ENCODE results near the gene GTPBP3. TPM values are rescaled to one million over a fixed set of nuclear protein-coding genes. Genes with fewer than 3 reads are reported as not detected.
"Not testable (repeated sequence)": the region's sequence is repeated elsewhere in the genome, so short reads cannot be mapped to it uniquely, and the experiment has no call there.

Gene GTPBP3, protein sequence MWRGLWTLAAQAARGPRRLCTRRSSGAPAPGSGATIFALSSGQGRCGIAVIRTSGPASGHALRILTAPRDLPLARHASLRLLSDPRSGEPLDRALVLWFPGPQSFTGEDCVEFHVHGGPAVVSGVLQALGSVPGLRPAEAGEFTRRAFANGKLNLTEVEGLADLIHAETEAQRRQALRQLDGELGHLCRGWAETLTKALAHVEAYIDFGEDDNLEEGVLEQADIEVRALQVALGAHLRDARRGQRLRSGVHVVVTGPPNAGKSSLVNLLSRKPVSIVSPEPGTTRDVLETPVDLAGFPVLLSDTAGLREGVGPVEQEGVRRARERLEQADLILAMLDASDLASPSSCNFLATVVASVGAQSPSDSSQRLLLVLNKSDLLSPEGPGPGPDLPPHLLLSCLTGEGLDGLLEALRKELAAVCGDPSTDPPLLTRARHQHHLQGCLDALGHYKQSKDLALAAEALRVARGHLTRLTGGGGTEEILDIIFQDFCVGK
- total RNA-seq (2014; rRNA removed) = 17.9 and 21.2 TPM in 2 replicates
- polyA plus RNA-seq (2012) = 5.8 TPM

DNA sequence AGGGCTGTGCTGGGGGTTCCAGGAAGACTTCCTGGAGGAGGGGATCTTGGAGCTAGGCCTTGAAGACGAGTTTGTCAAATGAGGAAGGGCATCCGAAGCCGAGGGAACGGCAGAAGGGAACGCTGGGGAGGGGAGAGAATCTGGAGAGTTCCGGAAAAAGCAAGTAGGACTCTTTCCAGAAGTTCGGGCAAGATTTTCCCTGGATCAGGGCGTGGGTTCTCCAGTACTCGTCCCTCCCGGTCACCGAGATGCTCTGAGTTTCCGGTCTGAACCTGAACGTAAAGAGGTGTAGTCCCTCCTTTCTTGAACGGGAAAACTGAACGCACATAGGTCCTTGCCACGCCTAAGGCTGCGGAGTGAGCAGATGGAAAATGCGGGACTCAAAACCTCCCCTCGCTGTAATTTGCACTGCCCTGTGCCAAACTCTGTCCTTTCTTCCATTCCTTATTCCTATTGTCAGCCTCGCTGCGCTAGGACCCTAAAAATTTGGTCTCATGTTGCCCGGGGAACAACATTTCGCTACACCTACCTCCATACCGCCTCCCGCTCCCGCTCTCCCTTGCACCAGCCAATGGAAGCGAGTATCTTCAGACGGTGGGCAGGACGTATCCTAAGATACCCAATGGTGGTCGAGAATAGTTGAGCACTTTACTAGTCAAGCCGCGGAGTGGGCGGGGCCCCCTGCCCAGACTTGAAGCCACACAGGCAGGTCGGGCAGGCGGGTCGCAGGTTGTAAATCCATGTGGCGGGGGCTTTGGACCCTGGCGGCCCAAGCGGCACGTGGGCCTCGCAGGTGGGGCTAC is at the start of gene GTPBP3:
Gene GTPBP3, plus strand, starts transcription at position 682 of the 803 bp plus-strand sequence. Its CDS starts 59 bp downstream, at position 741.
- peak; percentile 98 for DNase-seq (ENCODE audit: low read depth)

- DNase-seq (ENCODE audit: low read depth) = peak; percentile 35
Measured at GRCh38 chr19:17289489-17289888, 47.9 kb upstream of the GTPBP3 start.

DNA sequence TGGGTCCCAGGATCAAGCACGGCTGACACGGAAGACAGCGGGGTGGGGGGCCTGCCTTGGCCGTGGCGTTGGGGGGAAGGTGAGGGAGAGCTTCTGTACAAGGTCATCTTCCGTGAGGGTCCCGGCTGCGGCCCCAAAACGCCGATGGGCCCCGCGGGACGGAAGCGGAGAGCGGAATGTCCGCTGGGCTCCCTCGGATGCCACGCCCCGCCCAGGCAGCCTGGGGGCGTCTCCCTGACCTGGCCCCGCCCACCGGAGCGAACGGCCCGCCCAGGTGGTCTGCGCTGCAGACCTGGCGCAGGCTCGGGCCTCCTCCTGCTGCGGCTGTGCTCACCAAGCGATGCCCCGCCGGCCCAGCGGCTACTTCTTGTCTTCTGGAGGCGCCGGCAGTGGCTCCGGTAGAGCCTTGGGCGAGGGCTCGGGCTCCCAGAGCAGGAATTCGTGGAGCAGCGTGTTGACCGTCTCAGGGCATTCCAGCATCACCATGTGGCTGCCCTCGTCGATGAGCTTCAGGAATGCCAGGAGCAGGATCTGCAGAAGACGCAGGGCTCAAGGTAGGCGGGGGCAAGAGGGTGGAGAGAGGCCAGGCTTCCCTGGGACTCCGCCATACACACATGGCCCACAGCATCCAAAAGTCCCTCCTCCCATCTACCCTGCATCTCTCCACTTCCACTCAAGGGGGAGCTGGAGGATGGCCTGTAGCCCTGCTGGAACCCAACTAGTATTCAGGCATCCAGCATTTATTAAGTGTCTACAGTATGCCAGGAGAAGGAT is 44.9 kb upstream of the GTPBP3 start:
- peak; percentile 31 for DNase-seq (ENCODE audit: low read depth)

DNA sequence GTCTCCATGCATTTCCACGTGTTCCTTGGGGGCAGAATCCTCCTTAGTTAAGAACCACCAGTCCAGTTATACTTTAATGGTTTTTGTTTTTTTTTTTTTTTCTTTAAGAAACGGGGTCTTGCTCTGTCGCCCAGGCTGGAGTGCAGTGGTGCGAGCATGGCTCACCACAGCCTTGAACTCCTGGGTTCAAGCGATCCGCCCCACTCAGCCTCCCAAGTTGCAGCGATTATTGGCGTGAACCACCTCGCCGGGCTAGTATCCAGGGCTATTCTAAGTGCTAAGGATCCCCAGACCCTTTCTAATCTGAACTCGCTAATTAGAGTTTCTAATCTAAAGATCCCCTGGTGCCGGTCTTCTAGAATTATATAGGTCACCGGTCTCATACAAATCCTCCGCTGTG is 43.7 kb upstream of the GTPBP3 start:
- DNase-seq (ENCODE audit: low read depth) = no peak

GRCh38 chr19:17294051-17294891 is 43.1 kb upstream of the GTPBP3 start:
- DNase-seq (ENCODE audit: low read depth) = no peak

- not testable (repeated sequence) for DNase-seq (ENCODE audit: low read depth)
Measured at GRCh38 chr19:17295551-17295950, 41.8 kb upstream of the GTPBP3 start.

- DNase-seq (ENCODE audit: low read depth) = peak; percentile 75
Measured at GRCh38 chr19:17296273-17296672, 41.1 kb upstream of the GTPBP3 start.

GRCh38 chr19:17296976-17297375 is 40.4 kb upstream of the GTPBP3 start:
- no peak for DNase-seq (ENCODE audit: low read depth)

DNA sequence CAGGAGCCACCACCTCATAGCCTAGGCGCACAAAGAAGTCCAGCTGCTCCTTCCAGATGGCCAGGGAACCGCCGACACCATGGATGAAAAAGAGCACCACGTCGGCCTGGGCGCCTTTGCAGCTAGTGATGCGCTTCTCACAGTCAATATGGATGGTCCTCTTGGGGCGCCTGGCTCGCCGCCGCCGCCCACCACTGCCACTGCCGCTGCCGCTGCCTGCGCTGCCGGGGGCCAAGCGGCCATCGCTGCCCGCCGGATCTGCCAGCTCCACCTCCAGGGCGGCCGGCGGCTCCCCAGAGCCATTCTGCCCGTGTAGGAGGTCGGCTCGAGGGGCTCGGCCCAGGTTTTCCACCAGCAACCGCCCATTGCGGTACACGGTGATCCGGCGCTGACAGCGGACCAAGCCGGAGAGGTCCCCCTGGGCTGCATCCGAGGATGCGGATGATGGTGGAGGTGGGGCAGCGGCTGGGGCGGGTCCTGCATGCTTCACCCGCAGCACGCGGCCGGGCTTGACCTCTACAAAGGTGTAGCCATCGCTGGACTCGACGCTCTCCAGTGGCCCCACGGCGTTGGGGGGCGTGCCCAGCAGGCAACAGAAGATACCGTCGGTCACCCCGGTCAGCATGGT is 36.2 kb upstream of the GTPBP3 start:
- DNase-seq (ENCODE audit: low read depth) = no peak

GRCh38 chr19:17302391-17303166 is 34.8 kb upstream of the GTPBP3 start:
- no peak for DNase-seq (ENCODE audit: low read depth)

- peak; percentile 94 for DNase-seq (ENCODE audit: low read depth)
Measured at GRCh38 chr19:17303167-17303939, 34.0 kb upstream of the GTPBP3 start, which contains the start of gene ABHD8. Gene ABHD8, minus strand, starts transcription at chr19:17303425. Its CDS starts 1,809 bp downstream, at chr19:17301616.

DNA sequence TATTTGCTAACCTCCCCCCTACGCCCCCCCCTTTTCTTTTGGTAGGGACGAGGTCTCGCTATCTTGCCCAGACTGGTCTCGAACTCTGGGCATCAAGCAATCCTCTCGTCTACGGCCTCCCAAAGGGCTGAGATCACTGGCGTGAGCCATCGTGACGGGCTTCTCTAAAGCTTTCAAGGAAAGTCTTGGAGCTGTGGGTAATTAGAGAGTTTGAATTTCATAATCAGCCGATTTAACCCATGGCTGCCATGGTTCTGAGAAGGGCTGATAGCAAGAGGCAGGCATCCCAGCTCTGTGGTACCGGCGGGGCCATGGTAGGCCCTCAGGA is 33.4 kb upstream of the GTPBP3 start:
- DNase-seq (ENCODE audit: low read depth) = no peak

DNA sequence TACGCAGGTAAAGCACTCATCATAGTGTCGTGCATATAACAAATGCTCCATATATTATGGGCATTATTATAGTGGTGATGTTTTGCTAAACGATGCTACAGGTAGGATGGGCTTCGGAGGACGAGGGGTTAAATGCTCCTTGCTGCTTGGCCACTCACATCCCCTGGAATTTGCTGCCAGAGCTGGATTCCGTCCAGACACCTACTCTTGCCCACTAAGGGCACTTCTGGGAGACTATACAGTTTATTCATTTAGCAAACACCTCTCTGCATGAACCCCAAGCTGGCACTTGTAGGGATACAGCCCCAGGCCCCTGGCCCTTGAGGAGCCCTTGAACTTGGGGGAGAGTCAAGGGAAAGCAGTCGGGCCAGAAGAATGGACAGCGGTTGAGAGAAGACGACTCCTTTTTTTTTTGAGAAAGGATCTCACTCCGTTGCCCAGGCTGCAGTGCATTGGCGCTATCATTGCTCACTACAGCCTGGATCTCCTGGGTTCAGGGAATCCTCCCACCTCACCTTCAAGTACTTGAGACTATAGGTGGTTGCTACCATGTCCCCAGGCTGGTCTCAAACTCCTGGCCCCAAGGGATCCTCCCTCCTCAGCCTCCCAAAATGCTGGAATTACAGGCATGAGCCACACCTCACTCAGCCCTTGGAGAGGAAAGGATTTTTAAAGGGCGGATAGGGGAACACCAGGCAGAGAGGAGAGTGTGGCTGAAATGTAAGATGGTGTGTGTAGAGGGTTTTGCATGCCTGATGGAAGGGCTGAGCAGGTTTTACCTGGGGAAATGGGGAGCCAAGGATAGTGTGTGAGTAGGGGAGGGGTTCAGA is 32.8 kb upstream of the GTPBP3 start:
- no peak for DNase-seq (ENCODE audit: low read depth)

DNA sequence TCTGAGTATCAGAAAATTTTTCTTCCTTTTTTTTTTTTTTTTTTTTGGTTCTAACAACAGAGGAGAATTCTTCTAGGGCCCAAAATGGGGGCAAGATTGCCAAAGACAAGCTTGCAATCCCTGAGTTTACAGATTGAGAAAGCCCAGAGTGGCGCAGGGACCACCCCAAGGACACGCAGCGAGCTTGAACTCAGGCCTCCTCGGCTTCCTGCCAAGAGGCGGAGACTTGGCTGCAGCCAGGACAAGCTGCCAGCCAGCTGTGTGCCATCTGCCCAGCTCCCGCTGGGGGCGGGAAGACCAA is 32.2 kb upstream of the GTPBP3 start:
- DNase-seq (ENCODE audit: low read depth) = no peak

DNA sequence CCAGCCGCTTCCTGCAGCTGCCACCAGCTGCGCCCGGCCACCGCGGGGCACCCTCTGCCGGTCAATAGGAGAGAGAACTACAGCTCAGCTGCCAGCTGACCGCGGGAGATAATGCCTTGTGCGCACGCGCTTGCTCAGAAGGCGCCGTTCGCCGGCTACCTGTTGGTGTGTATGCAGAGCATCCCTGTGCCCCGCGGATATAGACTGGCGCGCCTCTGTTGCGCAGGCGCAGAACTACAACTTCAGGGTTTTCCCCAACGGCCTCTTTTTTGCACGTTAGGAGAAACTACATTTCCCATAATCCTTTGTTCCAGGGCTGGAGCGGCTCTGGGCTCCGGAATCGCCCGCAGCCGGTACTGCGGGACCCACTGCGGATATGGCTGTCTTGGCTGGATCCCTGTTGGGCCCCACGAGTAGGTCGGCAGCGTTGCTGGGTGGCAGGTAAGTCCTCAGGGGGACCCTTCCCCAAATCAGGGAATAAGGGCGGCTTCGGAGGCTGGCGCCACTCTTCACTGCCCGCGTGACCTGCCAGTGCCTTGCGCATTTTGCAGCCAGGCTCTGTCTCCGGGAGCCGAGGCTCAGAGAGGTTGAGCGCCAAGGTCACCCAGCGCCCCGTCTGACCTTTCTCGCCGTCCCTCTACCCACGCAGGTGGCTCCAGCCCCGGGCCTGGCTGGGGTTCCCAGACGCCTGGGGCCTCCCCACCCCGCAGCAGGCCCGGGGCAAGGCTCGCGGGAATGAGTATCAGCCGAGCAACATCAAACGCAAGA is 31.7 kb upstream of the GTPBP3 start, which contains the start of gene MRPL34:
Gene MRPL34, plus strand, starts transcription at position 356 of the 768 bp plus-strand sequence. Its CDS starts 21 bp downstream, at position 377.
- peak; percentile 99 for DNase-seq (ENCODE audit: low read depth)

DNA sequence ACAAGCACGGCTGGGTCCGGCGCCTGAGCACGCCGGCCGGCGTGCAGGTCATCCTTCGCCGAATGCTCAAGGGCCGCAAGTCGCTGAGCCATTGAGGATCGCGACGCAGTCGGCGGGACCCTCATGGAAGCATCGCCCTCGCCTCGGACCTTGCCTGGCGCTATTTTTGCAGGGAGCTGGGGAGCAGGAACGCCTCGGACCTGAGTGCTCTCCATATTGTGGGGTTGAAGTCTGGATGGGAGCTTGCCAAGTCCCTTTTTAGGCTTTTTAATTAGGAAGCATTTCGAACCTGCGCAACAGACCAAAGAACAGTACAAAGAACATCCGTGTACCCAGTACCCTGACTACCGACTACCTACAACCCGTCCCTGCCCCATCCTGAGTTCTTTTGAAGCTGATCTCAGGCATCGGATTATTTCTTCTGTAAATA is 31.1 kb upstream of the GTPBP3 start:
- no peak for DNase-seq (ENCODE audit: low read depth)

- no peak for DNase-seq (ENCODE audit: low read depth)
Measured at GRCh38 chr19:17307876-17308377, 29.4 kb upstream of the GTPBP3 start.
